Activated effector memory CD4-positive, alpha-beta T cell treated with anti-CD3 and anti-CD28 coated beads, Interleukin-2, amount 50 U/mL, for 16 hours (primary cell): ENCODE data around the gene DPP6.

Experiments used
- DNase-seq: peaks from one replicate; pipeline ENCODE4 v3.0.0-alpha.2; 2020

Gene DPP6

DNA sequence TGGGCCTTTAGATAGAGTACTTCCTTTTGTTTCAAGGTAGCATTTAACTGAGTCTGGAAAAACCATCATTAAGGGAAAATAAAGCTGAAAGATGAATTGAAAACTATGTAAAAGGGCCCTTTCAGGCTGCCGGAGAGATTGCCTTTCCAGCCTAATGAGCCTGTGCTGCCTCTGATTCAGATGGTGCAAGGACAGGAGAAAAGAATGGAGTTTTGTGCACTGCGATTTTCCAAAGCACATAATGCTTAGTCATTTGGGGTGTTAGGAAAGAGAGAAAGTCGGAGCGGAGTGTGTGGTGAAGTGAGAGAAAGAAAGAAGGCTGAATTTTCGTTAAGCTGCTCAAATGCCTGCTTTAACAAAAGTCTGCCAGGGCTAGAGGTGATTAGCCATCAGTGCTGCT, 691.0 kb downstream of the DPP6 start:
- no peak for DNase-seq

DNA sequence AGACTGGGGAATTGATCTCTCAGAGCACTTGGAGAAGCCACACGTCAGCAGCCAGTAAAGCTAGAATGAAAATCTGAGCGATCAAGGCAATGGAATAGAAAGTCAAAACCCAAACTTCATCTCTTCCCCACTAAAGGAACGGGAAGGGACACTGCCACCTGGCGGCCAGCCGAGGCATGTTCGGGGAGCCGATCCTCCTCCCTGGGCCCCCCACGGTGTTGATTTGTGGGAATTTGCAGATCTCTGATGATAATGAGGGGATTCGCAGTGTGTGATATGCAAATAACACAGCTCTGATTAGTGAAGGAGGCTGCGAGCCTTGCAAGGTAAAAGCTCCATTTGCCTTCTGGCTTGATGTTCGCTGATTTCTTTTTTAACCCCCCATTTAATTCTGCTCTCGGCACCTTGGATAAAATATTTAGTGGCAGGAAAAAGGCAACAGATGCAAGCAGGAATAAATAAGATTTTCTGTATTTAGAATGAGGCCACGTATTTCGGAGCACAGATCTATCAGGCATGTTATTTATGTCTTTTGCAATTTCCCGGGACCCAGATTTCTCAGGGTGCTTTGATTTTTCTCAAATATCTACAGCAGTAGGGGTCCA, 692.2 kb downstream of the DPP6 start:
- DNase-seq: no peak

DNA sequence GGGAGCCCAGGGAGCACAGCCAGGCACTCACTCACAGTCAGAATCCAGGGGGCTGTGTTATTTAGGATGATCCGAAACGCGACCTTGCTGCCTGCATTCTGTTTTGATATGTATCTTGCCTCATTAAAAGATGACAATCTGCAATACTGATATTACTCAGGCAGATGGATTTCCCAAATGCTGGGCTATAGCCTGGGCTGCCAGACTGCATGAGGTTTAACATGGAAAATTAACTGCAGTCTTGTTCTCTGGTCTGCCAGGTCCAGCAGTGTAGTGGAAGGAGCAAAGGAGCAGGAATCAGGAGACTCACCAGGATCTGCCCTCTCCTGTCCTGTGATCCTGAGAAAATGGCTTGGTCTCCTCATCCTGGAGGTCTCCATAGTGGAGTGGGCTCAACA, 692.7 kb downstream of the DPP6 start:
- DNase-seq: no peak

DNA sequence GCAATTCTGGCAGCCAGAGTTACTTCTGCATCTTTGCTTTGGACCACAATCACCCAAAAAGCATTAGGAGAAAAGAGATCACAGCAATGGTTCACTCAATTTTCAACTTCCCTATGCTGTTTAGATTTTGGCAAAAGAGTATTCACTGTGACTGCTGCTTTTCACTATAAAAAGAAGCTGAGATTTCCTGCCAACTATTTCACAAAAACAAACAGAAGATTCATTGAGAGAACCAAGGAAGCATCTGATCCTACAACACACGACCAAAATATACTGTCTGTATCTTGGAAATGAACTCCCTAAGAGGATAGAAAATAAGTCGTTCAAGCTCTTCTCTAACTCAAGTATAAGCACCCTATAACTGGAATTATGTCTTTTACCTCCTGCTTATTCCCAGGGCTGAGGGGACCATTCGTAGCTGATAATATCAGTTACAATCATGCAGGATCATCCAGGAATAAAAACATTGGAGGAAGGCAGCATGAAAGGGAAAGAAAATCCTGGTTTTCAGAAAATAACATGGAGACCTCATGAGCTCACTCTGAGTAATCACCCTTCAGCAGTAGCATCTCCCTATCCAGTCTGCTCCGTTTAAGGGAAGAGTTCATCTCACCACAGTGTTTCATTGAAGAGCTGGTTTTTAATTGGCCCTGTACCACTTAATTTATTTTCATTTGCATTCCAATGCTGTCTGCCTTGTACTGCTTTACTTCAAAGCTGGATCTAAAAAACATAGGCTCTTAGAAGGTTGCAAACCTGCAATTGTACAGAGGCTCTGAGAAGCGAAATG, 694.6 kb downstream of the DPP6 start:
- no peak for DNase-seq

DNA sequence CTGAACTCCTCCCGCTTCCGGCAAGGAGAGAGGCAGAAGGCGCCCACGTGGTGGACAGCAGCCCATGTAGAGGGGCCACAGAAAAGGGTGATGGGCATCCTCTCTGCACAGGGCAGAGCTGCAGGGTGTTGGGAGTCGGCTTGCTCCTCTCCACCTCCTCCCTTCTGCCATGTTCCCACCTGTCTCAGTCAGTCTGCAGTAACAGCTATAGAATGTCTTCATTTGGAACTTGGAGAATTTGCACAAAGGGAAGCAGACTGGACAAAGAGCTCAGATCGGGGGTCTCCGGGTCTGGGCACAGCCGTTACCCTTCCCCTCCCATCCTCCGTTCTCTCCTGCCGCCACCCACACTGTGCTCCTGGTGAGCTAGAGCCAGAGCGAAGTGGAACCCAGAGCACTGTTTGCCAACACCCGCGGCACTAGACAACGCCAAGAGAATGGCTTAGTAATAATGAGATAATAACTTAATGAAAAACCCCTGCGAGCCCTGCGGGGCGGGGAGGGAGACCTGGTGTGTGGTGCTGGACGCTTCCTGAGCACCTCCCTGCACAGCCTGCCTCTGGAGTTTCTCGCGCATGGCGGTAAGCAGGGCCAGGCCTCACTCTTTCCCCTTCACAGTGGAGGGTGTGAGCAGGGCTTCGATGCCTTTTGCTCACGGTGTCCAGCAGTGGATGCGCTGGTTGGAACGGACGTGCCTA, 696.0 kb downstream of the DPP6 start:
- DNase-seq: no peak

DNA sequence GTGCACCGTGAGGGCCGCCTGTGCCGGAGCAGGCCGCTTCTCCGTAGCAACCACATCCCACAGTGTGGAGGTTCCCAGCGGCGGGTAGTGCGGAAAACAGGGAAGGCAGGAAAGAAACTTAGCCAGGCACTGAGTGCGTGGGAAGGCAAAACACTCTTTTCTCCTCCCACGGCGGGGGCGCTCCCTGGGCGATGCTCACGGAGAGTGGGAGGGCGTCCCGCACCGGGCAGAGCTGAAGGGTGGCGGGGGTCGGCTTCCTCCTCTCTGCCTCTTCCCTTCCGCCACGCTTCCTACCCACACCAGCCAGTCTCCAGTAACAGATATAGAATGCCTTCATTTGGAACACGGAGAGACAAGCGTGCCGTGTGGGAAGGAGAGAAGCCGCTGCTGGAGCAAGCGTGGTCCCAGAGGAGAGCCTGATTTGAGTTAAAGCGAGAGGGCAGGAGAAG, 698.2 kb downstream of the DPP6 start:
- DNase-seq: no peak

DNA sequence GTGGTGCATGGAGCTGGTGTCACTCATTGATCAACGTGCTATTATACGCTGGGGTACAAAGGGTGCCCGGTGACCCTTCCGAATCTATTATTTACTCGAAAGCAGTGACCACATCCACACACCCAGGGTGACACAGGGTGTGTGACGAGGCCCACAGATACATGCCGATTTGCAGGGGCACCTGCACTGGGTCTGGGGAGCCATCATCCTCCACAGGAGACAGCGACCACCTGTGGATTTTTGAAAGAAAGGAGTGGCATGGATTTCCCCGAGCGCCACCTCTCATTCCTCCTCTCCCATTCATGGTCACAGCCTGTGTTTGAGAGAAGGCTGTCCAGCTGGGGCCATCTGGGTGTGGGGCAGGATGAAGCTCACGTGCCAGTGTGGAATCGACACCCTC, 701.0 kb downstream of the DPP6 start:
- no peak for DNase-seq

DNA sequence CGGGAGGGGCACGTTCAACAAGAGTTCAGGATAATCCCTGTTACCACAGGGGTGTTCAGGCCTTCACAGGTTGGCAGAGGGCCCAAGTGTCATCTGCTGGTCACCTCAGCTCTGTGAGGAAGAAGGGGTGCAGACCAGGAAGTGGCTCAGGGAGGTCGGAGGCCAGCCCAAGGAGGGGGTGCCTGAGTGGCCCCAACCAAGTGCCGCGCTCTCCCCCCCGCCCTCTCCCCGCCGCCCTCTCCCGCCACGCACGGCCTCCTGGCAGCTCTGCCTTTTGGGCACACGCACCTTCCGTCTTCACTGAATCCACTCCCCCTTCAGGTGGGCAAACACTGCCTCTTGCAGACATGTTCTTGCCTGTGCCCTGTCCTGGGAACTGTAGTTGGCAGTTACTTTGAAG, 705.6 kb downstream of the DPP6 start:
- no peak for DNase-seq

DNA sequence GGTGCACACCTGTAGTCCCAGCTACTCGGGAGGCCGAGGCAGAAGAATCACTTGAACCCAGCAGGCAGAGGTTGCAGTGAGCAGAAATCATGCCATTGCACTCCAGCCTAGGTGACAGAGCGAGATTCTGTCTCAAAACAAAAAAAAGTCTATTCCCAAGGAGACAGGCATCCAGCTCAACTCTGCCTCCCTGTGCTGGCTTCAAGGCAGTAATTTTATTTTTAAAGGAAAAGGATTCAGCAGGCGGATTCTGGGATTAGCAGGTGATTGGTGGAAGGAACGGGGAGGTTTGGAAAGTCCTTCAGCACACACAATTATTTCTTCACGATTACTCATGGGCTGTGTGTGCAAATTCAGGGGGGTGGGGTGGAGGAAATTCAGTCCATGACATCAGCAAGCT, 707.8 kb downstream of the DPP6 start:
- DNase-seq: no peak

DNA sequence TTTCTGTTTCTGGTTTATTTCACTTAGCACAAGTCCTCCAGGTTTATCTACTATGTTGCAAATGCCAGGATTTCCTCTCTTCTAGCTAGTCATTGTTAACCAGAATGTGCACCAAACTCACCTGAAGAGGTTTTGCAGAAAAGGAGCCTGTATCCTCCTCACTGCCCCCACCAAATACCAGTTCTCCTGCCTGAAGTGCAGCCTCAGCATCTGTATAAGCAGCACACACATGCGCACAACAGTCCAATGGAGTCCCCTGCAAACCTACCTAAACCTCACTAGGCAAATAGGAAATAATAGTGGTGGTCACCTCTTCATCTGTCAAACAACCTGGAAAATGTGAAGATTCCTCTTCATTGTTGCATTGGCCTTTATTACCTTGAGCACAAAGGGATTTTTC, 712.9 kb downstream of the DPP6 start:
- no peak for DNase-seq

DNA sequence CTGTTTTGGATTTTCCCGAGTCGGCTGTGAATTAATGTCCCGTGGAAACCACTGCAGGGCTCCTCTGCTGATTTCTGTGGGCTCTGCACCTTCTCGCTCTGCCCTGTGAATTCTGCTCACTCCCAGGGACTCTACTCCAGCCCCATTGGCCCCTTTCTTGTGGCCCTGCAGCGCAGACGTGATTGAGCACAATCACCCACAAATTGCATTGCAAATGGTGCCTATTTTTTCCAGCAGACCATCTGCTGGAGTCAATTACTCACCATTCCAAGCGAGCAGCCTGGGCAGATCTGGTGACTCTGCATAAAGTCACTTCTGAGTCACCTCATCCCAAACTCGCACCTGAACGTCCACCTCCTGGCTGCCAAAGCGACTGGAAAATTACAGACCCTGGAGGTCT, 714.9 kb downstream of the DPP6 start:
- DNase-seq: no peak

DNA sequence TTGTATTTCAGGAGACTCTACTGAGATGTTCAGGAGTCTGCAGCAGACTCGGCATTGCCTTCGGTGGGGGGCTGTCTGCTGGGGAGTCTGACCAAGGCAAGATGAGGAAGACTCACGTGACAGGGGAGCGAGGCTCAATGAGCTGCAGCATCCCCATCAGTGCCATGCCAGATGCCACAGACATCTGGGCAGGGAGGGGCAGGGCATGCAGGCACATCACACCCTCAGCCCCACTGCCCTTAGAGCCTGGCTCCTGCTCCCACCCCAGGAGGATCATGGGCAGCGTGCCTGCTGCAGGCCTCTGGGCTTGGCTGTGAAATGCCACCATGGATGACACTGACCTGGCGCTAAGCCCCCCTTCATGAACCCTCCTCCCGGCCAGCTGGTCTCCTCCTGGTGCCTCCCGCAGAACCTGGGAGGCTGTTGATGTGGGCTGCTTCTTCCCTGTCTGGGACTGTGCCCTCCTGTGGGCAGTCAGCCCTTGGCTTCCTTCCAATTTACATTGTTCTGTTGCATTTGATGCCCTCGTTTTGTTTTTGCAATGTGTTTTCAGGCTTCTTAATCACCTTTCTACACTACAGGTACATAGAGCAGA, 715.7 kb downstream of the DPP6 start:
- no peak for DNase-seq

DNA sequence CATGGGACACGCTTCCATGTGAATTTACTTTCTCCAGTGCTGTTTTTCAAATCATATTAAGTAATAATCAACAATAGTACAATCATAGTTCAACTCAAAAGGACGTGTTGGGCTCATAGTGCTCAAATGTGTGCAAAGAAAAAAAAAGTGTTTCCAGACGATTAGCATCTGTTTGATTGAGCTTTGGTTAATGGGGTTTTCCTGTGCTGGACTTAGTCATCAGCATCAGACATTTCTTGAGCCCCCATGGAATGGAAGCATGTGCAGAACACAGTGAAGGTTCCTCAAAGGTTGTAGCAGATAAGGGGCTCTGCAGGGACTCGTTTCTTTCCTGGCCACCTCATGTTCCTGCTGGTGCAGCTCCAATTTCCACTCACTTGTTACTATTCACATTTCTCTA, 716.8 kb downstream of the DPP6 start:
- no peak for DNase-seq

DNA sequence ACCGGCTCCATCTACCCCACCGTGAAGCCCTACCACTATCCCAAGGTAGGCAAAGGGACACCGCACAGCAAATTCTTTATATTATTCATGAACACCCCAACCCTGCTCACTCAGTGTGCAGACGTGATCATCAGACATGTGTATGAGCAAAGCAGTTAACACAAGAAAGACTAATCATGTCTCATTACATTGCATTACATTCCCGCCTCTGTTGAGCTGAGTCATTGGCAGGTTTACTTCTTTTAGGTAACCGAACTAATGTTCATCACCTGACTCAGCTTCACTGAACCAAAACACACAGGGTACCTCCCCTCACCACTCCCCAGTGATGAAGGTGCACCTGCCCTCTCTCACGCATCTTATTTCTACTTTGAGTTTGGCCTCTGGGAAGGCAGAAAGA, 717.3 kb downstream of the DPP6 start:
- no peak for DNase-seq

DNA sequence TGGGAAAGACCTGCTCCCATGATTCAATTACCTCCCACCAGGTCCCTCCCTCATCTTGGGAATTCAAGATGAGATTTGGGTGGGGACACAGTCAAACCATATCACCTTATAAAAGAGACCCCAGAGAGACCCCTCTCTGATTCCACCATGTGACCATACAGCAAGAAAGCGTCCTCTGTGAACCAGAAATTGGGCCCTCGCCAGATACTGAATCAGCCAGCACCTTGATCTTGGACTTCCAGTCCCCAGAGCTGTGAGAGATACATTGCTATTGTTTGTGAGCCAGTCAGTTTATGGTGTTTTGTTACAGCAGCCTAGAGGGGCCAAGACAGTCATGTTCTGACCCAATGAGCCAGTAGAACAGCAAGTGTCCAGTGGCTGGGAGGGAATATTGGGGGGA, 718.2 kb downstream of the DPP6 start:
- no peak for DNase-seq

DNA sequence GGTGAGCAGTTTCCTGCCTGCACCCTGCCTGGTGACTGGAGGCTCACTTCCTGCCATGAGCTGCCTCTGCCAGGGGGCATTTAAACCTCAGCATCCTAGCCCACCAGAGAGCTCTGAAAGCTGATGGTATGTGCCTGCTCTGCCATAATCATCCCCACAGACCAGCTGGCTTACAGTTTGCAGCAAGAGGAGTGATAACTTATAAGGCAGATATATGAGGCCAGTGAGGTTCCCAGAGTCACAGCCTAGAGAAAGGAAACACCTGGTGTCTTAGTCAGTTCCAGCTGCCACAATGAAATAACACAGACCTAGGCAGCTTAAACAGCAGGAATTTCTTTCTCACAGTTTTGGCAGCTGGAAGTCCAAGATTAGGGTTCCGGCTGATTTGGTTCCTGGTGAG, 718.8 kb downstream of the DPP6 start:
- DNase-seq: no peak

DNA sequence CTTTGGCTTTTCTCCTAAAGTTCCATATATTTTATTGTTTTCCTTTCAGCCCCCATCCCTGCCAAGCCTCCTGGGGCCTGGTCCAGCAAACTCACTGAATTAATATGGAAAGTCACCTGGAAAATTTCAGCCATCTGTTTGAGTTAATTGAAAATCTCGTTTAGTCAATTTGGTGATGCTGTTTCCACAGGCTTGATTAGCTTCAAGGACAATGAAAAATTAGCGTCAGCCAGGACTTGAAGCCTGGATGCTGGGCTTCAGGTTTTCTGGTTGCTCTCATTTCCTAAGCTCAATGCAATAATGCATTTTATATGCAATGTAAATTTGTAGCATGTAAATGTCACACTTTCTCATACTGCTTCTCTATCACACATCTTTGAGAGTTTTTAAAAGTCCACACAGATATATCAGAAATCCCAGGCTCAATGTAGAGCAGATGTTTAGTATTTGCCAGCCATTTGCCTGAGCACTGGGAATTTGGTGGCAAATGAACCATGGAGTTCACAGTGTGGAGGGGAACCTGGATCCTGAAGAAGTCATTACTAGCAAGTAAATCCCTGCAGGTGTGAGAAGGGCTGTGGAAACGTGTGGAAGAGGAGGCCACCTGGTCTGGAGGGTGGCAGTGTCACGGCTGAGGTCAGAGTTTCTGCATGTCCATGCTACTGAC, 722.2 kb downstream of the DPP6 start:
- no peak for DNase-seq

DNA sequence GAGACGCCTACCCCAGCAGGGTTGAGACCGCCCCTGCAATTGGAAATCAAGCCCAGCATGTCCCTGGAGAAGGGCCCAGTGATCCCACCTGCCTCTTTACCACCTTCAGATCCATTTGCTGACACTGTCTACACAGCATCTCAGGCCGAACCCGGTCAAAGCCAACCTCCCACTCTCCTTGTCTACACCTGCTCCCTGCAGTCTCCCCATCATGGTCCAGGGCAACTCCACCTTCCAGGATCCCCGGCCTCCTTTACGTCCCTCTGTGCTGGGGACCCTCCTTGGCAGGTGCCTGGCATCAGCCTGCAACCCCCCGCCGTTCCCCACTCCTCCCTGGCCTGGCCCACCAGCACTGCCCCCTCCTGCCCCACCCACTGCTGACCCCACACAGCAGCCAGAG, 723.5 kb downstream of the DPP6 start:
- DNase-seq: no peak

DNA sequence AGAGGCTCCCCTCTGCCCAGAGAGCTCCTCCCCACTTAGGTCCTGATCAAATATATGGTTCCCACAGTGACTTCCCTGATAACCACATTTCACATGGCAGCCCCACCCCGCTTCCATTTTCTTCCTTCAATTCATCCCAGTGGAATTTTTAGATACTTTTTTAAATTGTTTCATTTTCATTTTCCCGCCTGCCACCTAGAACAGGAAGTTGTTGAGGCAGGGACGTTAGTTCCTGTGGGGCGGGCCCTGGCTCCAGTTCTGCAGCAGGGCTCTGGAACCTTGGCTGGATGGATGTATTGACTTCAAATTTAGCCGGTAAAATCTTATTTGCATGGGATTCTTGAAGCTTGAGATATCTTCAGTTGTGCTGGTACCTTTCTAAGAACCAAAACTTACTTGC, 724.2 kb downstream of the DPP6 start:
- DNase-seq: no peak

DNA sequence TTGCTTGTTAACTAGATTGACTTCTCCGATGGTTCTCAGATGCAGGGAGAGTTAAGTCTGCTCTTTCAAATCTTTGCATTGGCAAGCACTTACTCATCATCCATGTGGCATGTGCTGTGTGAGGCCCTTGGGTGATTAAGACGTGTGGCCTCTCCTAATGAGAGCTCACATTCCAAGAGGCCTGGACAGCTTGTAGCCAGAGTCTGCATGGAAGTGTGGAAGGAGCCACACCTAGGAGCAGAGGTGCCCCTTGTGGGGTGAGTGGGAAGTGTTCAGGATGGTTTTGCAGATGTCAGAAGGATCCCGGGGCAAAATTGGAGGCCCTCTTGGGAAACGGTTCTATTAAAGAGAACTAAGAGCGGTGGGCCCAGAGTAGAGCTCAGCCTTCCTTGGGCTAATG, 724.8 kb downstream of the DPP6 start:
- DNase-seq: no peak

DNA sequence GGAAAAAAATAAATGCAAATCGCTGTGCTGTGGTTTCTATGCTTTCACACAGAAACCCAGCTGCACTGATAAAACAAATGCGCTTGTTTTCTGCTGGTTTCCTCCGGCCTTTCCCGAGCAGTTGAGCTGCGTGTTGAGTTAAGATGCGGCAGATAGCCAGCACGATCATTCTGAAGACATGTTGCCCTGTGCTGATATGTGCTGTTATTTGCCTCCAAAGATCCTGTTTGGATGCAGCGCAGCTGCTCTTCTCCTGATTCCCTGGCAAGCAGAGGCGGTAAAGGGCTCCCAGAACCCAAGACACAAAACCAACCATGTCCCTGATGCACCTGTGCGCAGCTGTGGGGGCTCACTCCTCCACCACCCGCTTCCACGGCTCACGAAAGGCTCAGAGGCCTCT, 725.3 kb downstream of the DPP6 start:
- DNase-seq: no peak

DNA sequence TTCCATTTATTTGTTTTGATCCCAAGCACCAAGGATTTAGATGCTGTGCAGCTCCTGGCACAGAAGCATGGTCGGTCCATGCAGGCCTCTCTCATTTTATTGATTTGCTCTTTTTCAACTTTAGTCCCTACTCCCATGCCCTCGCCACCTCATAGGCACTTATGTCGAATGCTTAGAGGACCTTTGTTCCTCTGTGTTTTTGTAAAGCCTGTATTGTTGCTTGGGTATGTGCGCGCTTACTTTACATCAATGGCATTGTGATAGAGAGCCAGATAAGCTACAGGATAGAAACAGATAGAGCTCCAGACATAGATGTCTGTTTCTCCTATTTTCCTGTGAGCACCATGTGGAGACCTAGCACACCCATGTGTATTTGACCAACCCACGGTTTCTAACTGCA, 725.7 kb downstream of the DPP6 start:
- no peak for DNase-seq
